HepG2 (cell line): Measurements from ENCODE around the gene SLC34A3.

ENCODE experiments used
- EP300 ChIP-seq, 3 experiments: sonication (generic) in 1 of 3; formaldehyde crosslinking in 1 of 3; IDR thresholded peaks; 2 replicates each; pipeline versions ENCODE4 v1.5.1 to v1.6.1; 2011 to 2020; ENCODE audit warnings: low read depth in 2 of 3, low read length in 2 of 3, borderline replicate concordance in 1 of 3, improper control_type of control experiment in 1 of 3, mild to moderate bottlenecking in 1 of 3, missing genetic modification reagents in 1 of 3, moderate library complexity in 1 of 3
- GATAD2A ChIP-seq: IDR thresholded peaks from 2 replicates; pipeline ENCODE4 v1.6.1; 2016
- GLI4 ChIP-seq: sonication (generic); formaldehyde crosslinking; IDR thresholded peaks from 2 replicates; pipeline ENCODE4 v1.5.1; 2020; ENCODE audit warnings: missing genetic modification reagents, mild to moderate bottlenecking, moderate library complexity, borderline replicate concordance
- MAX ChIP-seq: IDR thresholded peaks from 2 replicates; pipeline ENCODE4 v1.6.1; 2012; ENCODE audit warnings: inconsistent platforms
- POLR2A ChIP-seq, 2 experiments: IDR thresholded peaks; 2 replicates each; pipeline ENCODE4 v1.6.1; 2011; ENCODE audit warnings: low read depth in 2 of 2, low read length in 2 of 2, mild to moderate bottlenecking in 1 of 2, moderate library complexity in 1 of 2; ENCODE audit not compliant: insufficient read depth in 1 of 2
- ZNF546 ChIP-seq: sonication (generic); formaldehyde crosslinking; conservative IDR thresholded peaks from 2 replicates; pipeline ENCODE4 v1.8.1; 2023; ENCODE audit warnings: mild to moderate bottlenecking, missing genetic modification reagents
- TF ChIP-seq, protein P1 (sequence below): sonication (generic); formaldehyde crosslinking; IDR thresholded peaks from 2 replicates; pipeline ENCODE4 v1.4.0; 2020; ENCODE audit warnings: low read depth, mild to moderate bottlenecking, missing genetic modification reagents

DNA sequence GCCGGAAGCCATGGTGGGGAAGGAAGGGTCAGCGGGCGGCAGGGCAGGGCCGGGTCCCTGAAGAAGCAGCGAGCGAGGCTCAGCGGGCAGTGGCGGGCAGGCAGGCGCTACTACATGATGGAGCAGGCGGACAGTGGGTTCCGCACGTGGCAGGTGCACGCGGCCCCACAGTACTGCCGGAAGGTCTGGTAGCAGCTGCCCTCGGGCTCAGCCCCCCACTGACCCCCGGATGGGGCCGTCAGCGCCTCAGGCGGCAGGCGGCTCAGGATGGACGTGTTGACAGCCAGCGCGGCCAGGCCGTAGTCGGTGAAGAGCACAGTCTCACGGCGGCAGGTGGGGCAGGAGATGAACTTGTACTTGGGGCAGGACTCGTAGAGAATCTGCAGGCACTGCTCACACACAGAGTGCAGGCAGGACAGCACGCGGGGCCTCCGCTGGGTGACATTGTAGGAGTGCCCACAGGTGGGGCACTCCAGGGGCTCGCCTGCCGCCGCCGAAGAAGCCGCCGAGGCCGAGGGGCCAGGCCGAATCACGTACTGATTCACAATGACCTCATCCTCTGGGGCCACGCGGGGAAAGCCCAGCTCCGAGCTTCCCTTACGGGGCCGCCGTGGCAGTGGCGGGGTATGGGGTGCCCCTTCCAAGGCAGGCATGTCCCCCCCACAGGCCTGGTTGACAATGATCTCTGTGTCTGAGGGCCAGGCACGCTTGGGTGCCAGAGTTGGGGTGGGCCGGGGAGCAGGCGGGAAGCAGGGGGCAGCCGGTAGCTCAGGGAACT lies 10.2 kb upstream of the SLC34A3 start:
- TF ChIP-seq ZNF546 (CRISPR knock-in tag) = no peak
- TF ChIP-seq EP300 (IDR thresholded peaks at IDR 0.05; ENCODE audit: low read depth in 2 of 2, low read length in 2 of 2) = no peak
- TF ChIP-seq EP300 (CRISPR knock-in tag; IDR thresholded peaks at IDR 0.05; ENCODE audit: borderline replicate concordance) = no peak
- TF ChIP-seq, protein P1, sequence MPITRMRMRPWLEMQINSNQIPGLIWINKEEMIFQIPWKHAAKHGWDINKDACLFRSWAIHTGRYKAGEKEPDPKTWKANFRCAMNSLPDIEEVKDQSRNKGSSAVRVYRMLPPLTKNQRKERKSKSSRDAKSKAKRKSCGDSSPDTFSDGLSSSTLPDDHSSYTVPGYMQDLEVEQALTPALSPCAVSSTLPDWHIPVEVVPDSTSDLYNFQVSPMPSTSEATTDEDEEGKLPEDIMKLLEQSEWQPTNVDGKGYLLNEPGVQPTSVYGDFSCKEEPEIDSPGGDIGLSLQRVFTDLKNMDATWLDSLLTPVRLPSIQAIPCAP = no peak
- no peak for TF ChIP-seq POLR2A (IDR thresholded peaks at IDR 0.05; ENCODE audit: insufficient read depth in 1 of 2, low read depth in 2 of 2, low read length in 2 of 2)
- no peak for TF ChIP-seq GATAD2A
- TF ChIP-seq MAX = no peak
- no peak for TF ChIP-seq GLI4 (CRISPR knock-in tag)
